GM23338 (cell line): ENCODE measurements around the gene TTLL8. TPM values are rescaled to one million over a fixed set of nuclear protein-coding genes. Genes with fewer than 3 reads are reported as not detected.

ENCODE experiments used
- ATAC-seq: fragments of 200-7000 bp; cut with Tn5 transposase; 3 replicates; pipeline ENCODE4 v1.9.1; 2020
- DNase-seq: peaks from one replicate; pipeline ENCODE4 v3.0.0-alpha.2; 2015; ENCODE audit warnings: low spot score
- H2AFZ ChIP-seq: fragments of 200-600 bp; sonication (generic); 2 replicates; pipeline ENCODE4 v1.8.0; 2016; ENCODE audit warnings: antibody characterized with exemption, mild to moderate bottlenecking, moderate library complexity
- H3F3A ChIP-seq: fragments of 200-600 bp; sonication (generic); replicated peaks from 2 replicates; pipeline ENCODE4 v1.8.0; 2017; ENCODE audit warnings: antibody characterized with exemption, mixed run types, low read depth
- H3K27ac ChIP-seq: fragments of 200-600 bp; sonication (generic); 2 replicates; pipeline ENCODE4 v1.6.1; 2016; ENCODE audit warnings: low read depth
- H3K27me3 ChIP-seq: fragments of 200-600 bp; sonication (generic); 2 replicates; pipeline ENCODE4 v1.8.0; 2016; ENCODE audit warnings: mild to moderate bottlenecking, mixed run types, moderate library complexity; ENCODE audit not compliant: insufficient read depth
- H3K36me3 ChIP-seq: fragments of 200-600 bp; sonication (generic); 2 replicates; pipeline ENCODE4 v1.8.0; 2016; ENCODE audit warnings: mild to moderate bottlenecking; ENCODE audit not compliant: insufficient read depth
- H3K4me1 ChIP-seq: fragments of 200-600 bp; sonication (generic); 2 replicates; pipeline ENCODE4 v1.8.0; 2016; ENCODE audit warnings: mild to moderate bottlenecking, moderate library complexity; ENCODE audit not compliant: insufficient read depth
- H3K4me2 ChIP-seq: fragments of 200-600 bp; sonication (generic); 2 replicates; pipeline ENCODE4 v1.7.1; 2017; ENCODE audit warnings: mixed run types
- H3K4me3 ChIP-seq: fragments of 200-600 bp; sonication (generic); 2 replicates; pipeline ENCODE4 v1.6.1; 2016; ENCODE audit warnings: mixed run types
- H3K79me2 ChIP-seq: fragments of 200-600 bp; sonication (generic); replicated peaks from 2 replicates; pipeline ENCODE4 v1.8.0; 2017; ENCODE audit warnings: mild to moderate bottlenecking; ENCODE audit not compliant: insufficient read depth
- H3K9me2 ChIP-seq: fragments of 200-600 bp; sonication (generic); 2 replicates; pipeline ENCODE4 v1.8.0; 2017; ENCODE audit not compliant: insufficient read depth
- H4K20me1 ChIP-seq: fragments of 200-600 bp; sonication (generic); replicated peaks from 2 replicates; pipeline ENCODE4 v1.8.0; 2017; ENCODE audit warnings: mild to moderate bottlenecking; ENCODE audit not compliant: insufficient read depth
- H3K27ac Mint-ChIP-seq: 2 replicates; pipeline ENCODE4 v1.8.0; 2020; ENCODE audit warnings: inconsistent platforms, mild to moderate bottlenecking, moderate library complexity, mixed read lengths
- H3K27me3 Mint-ChIP-seq: 3 replicates; pipeline ENCODE4 v1.8.0; 2022; ENCODE audit warnings: low read depth, mild to moderate bottlenecking, moderate library complexity, mixed read lengths, inconsistent platforms; ENCODE audit not compliant: insufficient read depth, poor library complexity
- H3K36me3 Mint-ChIP-seq: 3 replicates; pipeline ENCODE4 v1.8.0; 2021; ENCODE audit warnings: low read depth, mild to moderate bottlenecking, inconsistent platforms, moderate library complexity, mixed read lengths
- H3K4me1 Mint-ChIP-seq: 3 replicates; pipeline ENCODE4 v1.8.0; 2020; ENCODE audit warnings: mild to moderate bottlenecking, inconsistent platforms, mixed read lengths
- H3K4me3 Mint-ChIP-seq: 3 replicates; pipeline ENCODE4 v1.8.0; 2021; ENCODE audit warnings: moderate library complexity, mild to moderate bottlenecking, inconsistent platforms, mixed read lengths
- H3K9me3 Mint-ChIP-seq: 3 replicates; pipeline ENCODE4 v1.8.0; 2020; ENCODE audit warnings: moderate library complexity, mild to moderate bottlenecking, inconsistent platforms, mixed read lengths
- CTCF ChIP-seq, 2 experiments: fragments of 200-600 bp in 1 of 2; sonication (generic) in 1 of 2; conservative IDR thresholded peaks; 2 replicates each; pipeline versions ENCODE4 v1.5.1 to v1.6.1; 2016 to 2017; ENCODE audit warnings: antibody characterized with exemption in 2 of 2, low read depth in 2 of 2, mild to moderate bottlenecking in 2 of 2, moderate library complexity in 1 of 2
- ETS1 ChIP-seq: IDR thresholded peaks from 2 replicates; pipeline ENCODE4 v1.6.1; 2016; ENCODE audit warnings: antibody characterized with exemption
- EZH2 ChIP-seq: fragments of 200-600 bp; sonication (generic); IDR thresholded peaks from one replicate; pipeline ENCODE4 v1.8.0; 2017; ENCODE audit warnings: antibody characterized with exemption, mild to moderate bottlenecking, low read depth; ENCODE audit not compliant: unreplicated experiment
- EZH2phosphoT487 ChIP-seq: fragments of 200-600 bp; sonication (generic); IDR thresholded peaks from one replicate; pipeline ENCODE4 v1.8.1; 2018; ENCODE audit warnings: antibody characterized with exemption; ENCODE audit not compliant: unreplicated experiment
- NANOG ChIP-seq: IDR thresholded peaks from 2 replicates; pipeline ENCODE4 v1.6.1; 2016; ENCODE audit warnings: antibody characterized with exemption, borderline replicate concordance
- POLR2AphosphoS5 ChIP-seq: IDR thresholded peaks from 2 replicates; pipeline ENCODE4 v1.6.1; 2016; ENCODE audit warnings: antibody characterized with exemption, low read depth
- REST ChIP-seq: IDR thresholded peaks from one replicate; pipeline ENCODE4 v1.6.1; 2018; ENCODE audit warnings: antibody characterized with exemption; ENCODE audit not compliant: unreplicated experiment
- STAT1 ChIP-seq: IDR thresholded peaks from one replicate; pipeline ENCODE4 v1.6.1; 2016; ENCODE audit warnings: antibody characterized with exemption; ENCODE audit not compliant: unreplicated experiment
- ZNF114 ChIP-seq: fragments of 250-450 bp; sonication (Bioruptor Pico); IDR thresholded peaks from 2 replicates; pipeline ENCODE4 v1.5.0; 2020; ENCODE audit warnings: mild to moderate bottlenecking, moderate library complexity
- ZNF331 ChIP-seq: fragments of 250-450 bp; sonication (Bioruptor Pico); IDR thresholded peaks from 2 replicates; pipeline ENCODE4 v1.5.0; 2020; ENCODE audit warnings: low read depth, mild to moderate bottlenecking, moderate library complexity
- ZNF462 ChIP-seq: fragments of 250-450 bp; sonication (Bioruptor Pico); IDR thresholded peaks from 2 replicates; pipeline ENCODE4 v1.5.0; 2020; ENCODE audit warnings: mild to moderate bottlenecking, moderate library complexity
- polyA plus RNA-seq: library from polyadenylated mRNA; unstranded; fragments of >200 nt; fragmentation: Nextera tagmentation; extraction: Ambion mirVana; gene quantifications from 2 replicates; pipeline ENCODE4 v1.2.1, GENCODE V29; 2016
- total RNA-seq: library from RNA; depleted of rRNA; stranded (reverse); fragments of >200 nt; shearing (Covaris generic); gene quantifications from 2 replicates; pipeline ENCODE4 v1.2.3, GENCODE V29; 2014

The TTLL8 gene
- total and polyA plus RNA-seq, 2 experiments from 2014 or later, result not detected

- Histone ChIP-seq H3F3A (0 out of 2 replicates have a peak, but pooled peaks cover 3% of the 10 kb centered on the region), H3K36me3 (no peaks in the 10 kb centered on the region), H3K4me3 (no peak overlapping the region), H3K27me3 (no peaks in the 10 kb centered on the region), H3K9me2 (no peaks in the 10 kb centered on the region), H3K4me2 (no peak overlapping the region), H3K79me2 (no peaks in the 10 kb centered on the region), H3K4me1 (no peaks in the 10 kb centered on the region; the same call in 1 of the 2 replicates), H2AFZ (no peak overlapping the region), H3K27ac (no peak overlapping the region), H4K20me1 (no peaks in the 10 kb centered on the region)
- H3K4me3 Mint-ChIP-seq, result no peak overlapping the region
- no peak for DNase-seq
- H3K27me3 Mint-ChIP-seq, result peaks cover 15% of the 10 kb centered on the region
- peaks cover 3% of the 10 kb centered on the region; the same call in 2 of the 3 replicates for H3K36me3 Mint-ChIP-seq
- ATAC-seq, result no peak
- H3K27ac Mint-ChIP-seq, result no peak overlapping the region
- TF ChIP-seq EZH2phosphoT487 (no peak), ZNF114 (CRISPR knock-in tag) (no peak), CTCF (conservative IDR thresholded peaks at IDR 0.05; ENCODE audit: low read depth in 2 of 2) (no peak), REST (no peak), ZNF331 (CRISPR knock-in tag) (no peak), ETS1 (no peak), POLR2AphosphoS5 (no peak), STAT1 (no peak), EZH2 (no peak), NANOG (no peak), ZNF462 (CRISPR knock-in tag) (no peak)
- H3K4me1 Mint-ChIP-seq, result peaks cover 13% of the 10 kb centered on the region
- H3K9me3 Mint-ChIP-seq, result peaks cover 22% of the 10 kb centered on the region
These were observed 63.6 kb downstream of the TTLL8 start for GRCh38 chr22:49994361-49995040.
